Measurements from ENCODE around the gene PTPRM.

Gene PTPRM

GRCh38 chr18:8401606-8402005 is 834.5 kb downstream of the PTPRM start:
- no peak for DNase-seq (ENCODE audit: extremely low read depth in 1 of 2, low read depth in 1 of 2)

GRCh38 chr18:8402237-8402636 is 835.1 kb downstream of the PTPRM start:
- no peak for DNase-seq (ENCODE audit: extremely low read depth in 1 of 2, low read depth in 1 of 2)

GRCh38 chr18:8403713-8404112 is 836.6 kb downstream of the PTPRM start:
- DNase-seq (ENCODE audit: extremely low read depth in 1 of 2, low read depth in 1 of 2) = no peak

- no peak for DNase-seq (ENCODE audit: extremely low read depth in 1 of 2, low read depth in 1 of 2)
Observed at GRCh38 chr18:8406186-8406867, 839.2 kb downstream of the PTPRM start.

GRCh38 chr18:8406868-8407250 is 839.7 kb downstream of the PTPRM start:
- DNase-seq (ENCODE audit: extremely low read depth in 1 of 2, low read depth in 1 of 2) = no peak

GRCh38 chr18:8409151-8409550 is 842.0 kb downstream of the PTPRM start:
- no peak for DNase-seq (ENCODE audit: extremely low read depth in 1 of 2, low read depth in 1 of 2)

GRCh38 chr18:8411492-8411891 is 844.4 kb downstream of the PTPRM start:
- DNase-seq (ENCODE audit: extremely low read depth in 1 of 2, low read depth in 1 of 2) = no peak

GRCh38 chr18:8412117-8412516 is 845.0 kb downstream of the PTPRM start:
- no peak for DNase-seq (ENCODE audit: extremely low read depth in 1 of 2, low read depth in 1 of 2)

GRCh38 chr18:8413189-8413588 is 846.1 kb downstream of the PTPRM start:
- DNase-seq (ENCODE audit: extremely low read depth in 1 of 2, low read depth in 1 of 2) = no peak

- no peak for DNase-seq (ENCODE audit: extremely low read depth in 1 of 2, low read depth in 1 of 2)
Observed at GRCh38 chr18:8413751-8414150, 846.6 kb downstream of the PTPRM start.

- DNase-seq (ENCODE audit: extremely low read depth in 1 of 2, low read depth in 1 of 2) = no peak
Observed at GRCh38 chr18:8416212-8417019, 849.3 kb downstream of the PTPRM start.

GRCh38 chr18:8422391-8422790 is 855.3 kb downstream of the PTPRM start:
- DNase-seq (ENCODE audit: extremely low read depth in 1 of 2, low read depth in 1 of 2) = no peak

GRCh38 chr18:8423051-8423557 is 856.0 kb downstream of the PTPRM start:
- DNase-seq (ENCODE audit: extremely low read depth in 1 of 2, low read depth in 1 of 2) = no peak

- DNase-seq (ENCODE audit: extremely low read depth in 1 of 2, low read depth in 1 of 2) = no peak
Observed at GRCh38 chr18:8424481-8424880, 857.4 kb downstream of the PTPRM start.

- no peak for DNase-seq (ENCODE audit: extremely low read depth in 1 of 2, low read depth in 1 of 2)
Observed at GRCh38 chr18:8424917-8425725, 858.0 kb downstream of the PTPRM start.

- no peak for DNase-seq (ENCODE audit: extremely low read depth in 1 of 2, low read depth in 1 of 2)
Observed at GRCh38 chr18:8426401-8426800, 859.3 kb downstream of the PTPRM start.

- DNase-seq (ENCODE audit: extremely low read depth in 1 of 2, low read depth in 1 of 2) = no peak
Observed at GRCh38 chr18:8427339-8427738, 860.2 kb downstream of the PTPRM start.

- DNase-seq (ENCODE audit: extremely low read depth in 1 of 2, low read depth in 1 of 2) = no peak
Observed at GRCh38 chr18:8428951-8429350, 861.8 kb downstream of the PTPRM start.

- DNase-seq (ENCODE audit: extremely low read depth in 1 of 2, low read depth in 1 of 2) = no peak
Observed at GRCh38 chr18:8431036-8431435, 863.9 kb downstream of the PTPRM start.

- no peak for DNase-seq (ENCODE audit: extremely low read depth in 1 of 2, low read depth in 1 of 2)
Observed at GRCh38 chr18:8433323-8433722, 866.2 kb downstream of the PTPRM start.

GRCh38 chr18:8433771-8434170 is 866.7 kb downstream of the PTPRM start:
- DNase-seq (ENCODE audit: extremely low read depth in 1 of 2, low read depth in 1 of 2) = no peak
